Astrocyte of the cerebellum (primary cell): ENCODE data around the gene ZMAT5.

ENCODE experiments used
- DNase-seq: peaks from one replicate; pipeline ENCODE4 v3.0.0-alpha.2; 2011; ENCODE audit warnings: low read depth
- H3K4me3 ChIP-seq: 2 replicates; pipeline ENCODE4 v1.5.1; 2011; ENCODE audit warnings: mild to moderate bottlenecking, low read depth, low read length, moderate library complexity
- CTCF ChIP-seq: IDR thresholded peaks from 2 replicates; pipeline ENCODE4 v1.5.1; 2012; ENCODE audit warnings: low read length, low read depth, moderate library complexity, mild to moderate bottlenecking; ENCODE audit errors: missing control alignments
- in situ Hi-C: cut with HindIII; loops from 2 replicates; pipeline ENCODE4 v1.10.0; 2017; ENCODE audit warnings: low sequenced_read_pairs

ZMAT5 gene

DNA sequence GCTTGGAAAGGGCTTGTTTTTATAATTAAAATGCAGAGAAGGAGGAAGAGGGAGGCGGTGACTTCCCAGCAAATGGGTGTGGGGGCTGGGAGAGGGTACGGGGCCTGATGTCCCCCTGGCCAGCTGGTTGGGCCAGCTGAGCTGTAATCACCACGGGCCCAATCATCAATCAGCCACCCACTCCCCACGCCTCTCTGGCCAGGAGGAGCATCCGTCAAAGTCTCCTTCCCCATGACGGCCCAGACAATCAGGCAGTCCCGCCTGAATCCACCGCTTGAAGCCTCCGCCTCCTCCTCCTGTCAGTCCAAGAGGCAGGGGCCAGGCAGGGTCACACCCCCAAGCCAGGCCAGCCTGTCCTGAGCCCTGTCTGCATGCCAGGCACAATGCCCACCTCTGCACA is 60.3 kb downstream of the ZMAT5 start:
- H3K4me3 ChIP-seq, result no peak overlapping the region
- in situ Hi-C loops, result no loop called here
- no peak for DNase-seq
- no peak for TF ChIP-seq CTCF

- no peak overlapping the region for H3K4me3 ChIP-seq
- no peak for DNase-seq
- in situ Hi-C loops, result no loop called here
- TF ChIP-seq CTCF, result no peak
These were observed 61.2 kb downstream of the ZMAT5 start for GRCh38 chr22:29705651-29706050.

DNA sequence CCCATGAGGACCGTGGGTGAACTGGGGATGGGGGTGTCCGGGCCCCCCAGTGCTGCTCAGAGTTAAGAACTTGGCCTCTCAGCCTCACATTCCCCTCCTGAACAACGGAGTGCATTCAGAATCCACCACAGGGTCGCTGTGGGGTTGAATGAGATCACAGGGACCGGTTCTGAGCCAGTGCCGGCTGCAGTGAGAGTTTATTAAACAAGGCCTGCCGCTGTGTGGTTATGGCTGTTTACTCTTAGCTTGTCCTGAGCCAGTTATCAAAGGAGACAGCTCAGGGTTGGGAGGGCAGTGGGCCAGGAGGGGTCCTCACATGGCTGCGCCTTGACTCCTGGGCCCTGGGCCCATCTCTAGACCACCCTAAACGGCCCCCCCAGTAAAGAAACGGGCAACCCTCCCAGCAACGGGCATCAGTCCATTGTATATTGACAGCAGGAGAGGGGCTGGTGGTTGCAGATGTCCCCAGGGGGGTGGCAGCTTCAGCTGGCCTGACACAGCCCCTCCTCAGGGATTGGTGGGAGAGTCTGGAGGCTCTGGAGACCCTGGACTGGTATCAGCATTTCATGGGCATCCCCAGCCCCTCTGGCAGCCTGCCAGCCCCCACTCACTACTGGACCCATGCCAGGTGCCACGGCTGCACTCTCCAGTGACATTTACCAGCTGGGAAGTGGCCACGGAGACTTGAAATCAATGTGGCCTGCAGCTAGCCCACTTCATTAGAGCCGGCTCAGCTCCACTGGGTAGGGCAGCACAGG is 62.1 kb downstream of the ZMAT5 start:
- TF ChIP-seq CTCF, result no peak
- DNase-seq, result peak; percentile 50
- in situ Hi-C loops, result no loop called here
- H3K4me3 ChIP-seq, result no peak overlapping the region

- no peak for TF ChIP-seq CTCF
- in situ Hi-C loops, result no loop called here
- no peak for DNase-seq
- H3K4me3 ChIP-seq, result no peak overlapping the region
These were observed 63.1 kb downstream of the ZMAT5 start for GRCh38 chr22:29703569-29704195.

DNA sequence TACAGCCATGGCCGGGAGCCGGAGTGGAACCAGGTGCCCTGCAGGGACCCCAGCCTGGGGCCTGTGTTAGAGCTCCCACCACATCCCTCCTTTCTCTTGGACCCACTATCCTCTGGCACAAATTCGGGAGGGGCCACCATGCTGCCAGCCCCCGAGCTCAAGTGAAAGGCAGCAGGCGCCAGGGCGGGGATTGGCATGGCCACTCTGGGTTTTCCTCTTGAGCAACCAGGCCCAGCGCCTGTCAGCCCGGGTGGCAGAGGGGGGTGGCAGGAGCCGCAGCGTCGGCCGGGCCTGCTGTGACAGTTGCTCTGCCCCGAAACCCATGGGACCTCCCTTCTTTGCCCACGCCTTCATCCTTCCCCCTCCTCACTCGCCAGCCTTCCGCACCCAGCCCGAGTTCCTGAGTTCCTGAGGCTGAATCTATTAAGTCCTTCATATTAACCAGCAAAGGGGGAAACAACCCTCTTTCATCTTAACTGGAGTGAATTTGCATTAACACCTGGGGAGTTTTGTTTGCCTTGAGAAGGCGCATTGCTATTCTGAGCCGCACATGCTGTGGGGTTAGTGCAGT is 63.8 kb downstream of the ZMAT5 start:
- no peak for TF ChIP-seq CTCF
- no peak for DNase-seq
- no peak overlapping the region for H3K4me3 ChIP-seq
- in situ Hi-C loops, result no loop called here

DNA sequence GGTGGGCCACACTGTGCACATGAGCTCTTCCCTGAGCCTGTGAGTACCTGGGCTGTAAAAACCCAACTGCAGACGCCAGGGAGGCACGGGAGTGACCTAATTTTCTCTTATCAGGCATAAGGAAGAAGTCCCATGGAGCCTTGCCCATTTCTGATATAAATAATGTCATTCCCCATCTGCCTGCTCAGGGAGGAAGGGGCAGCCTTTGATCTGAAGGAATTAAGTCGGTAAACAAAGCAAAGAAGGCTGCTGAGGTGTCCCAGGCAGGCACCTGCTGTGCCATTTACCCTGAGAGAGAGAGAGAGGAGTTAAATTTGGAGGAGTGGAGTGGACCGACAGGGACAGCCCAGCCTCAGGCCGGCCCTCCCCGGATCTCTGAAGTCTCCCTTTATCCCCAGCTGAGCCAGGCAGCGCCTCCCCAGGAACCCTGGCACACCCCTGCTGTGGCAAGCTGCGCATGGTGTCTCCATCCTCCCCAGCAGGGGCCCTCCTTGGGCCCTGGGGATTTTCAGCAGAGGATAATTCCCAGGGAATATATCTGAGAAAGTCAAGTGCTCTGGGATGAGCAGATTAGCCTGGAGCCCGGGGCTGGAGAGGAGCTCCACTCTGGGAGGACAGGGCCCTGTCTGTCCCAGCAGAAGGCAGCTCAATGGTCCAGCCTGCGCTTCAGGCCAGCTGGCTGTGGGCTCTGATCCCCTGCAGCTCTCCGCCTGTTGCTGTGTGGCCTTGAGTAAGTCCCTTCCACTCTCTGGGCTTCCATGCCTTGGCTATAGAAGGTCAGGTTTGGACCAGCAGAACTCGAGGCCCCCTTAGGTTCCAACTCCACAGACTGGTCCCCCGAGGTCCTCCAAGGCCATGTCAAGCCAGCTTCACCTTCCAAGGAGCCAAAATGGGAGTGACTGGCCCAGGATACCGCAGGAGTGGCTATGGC is 64.5 kb downstream of the ZMAT5 start:
- DNase-seq, result no peak
- peak; percentile 3 for TF ChIP-seq CTCF
- in situ Hi-C loops, result no loop called here
- H3K4me3 ChIP-seq, result no peak overlapping the region
